Activated gamma-delta T cell (primary cell): ENCODE results near the gene ZNF438.

ENCODE experiments used
- DNase-seq: peaks from one replicate; lab custom pipeline; 2025; lab: John Stamatoyannopoulos, UW

The ZNF438 gene

GRCh38 chr10:30826679-30827078 lies 205.0 kb downstream of the ZNF438 start:
- DNase-seq = no peak

- no peak for DNase-seq
These were observed 206.2 kb downstream of the ZNF438 start for GRCh38 chr10:30825495-30825894.

GRCh38 chr10:30825022-30825421 lies 206.6 kb downstream of the ZNF438 start:
- DNase-seq = no peak

- DNase-seq = no peak
These were observed 208.0 kb downstream of the ZNF438 start for GRCh38 chr10:30823651-30824050.

GRCh38 chr10:30822693-30823465 lies 208.8 kb downstream of the ZNF438 start:
- DNase-seq = no peak

DNA sequence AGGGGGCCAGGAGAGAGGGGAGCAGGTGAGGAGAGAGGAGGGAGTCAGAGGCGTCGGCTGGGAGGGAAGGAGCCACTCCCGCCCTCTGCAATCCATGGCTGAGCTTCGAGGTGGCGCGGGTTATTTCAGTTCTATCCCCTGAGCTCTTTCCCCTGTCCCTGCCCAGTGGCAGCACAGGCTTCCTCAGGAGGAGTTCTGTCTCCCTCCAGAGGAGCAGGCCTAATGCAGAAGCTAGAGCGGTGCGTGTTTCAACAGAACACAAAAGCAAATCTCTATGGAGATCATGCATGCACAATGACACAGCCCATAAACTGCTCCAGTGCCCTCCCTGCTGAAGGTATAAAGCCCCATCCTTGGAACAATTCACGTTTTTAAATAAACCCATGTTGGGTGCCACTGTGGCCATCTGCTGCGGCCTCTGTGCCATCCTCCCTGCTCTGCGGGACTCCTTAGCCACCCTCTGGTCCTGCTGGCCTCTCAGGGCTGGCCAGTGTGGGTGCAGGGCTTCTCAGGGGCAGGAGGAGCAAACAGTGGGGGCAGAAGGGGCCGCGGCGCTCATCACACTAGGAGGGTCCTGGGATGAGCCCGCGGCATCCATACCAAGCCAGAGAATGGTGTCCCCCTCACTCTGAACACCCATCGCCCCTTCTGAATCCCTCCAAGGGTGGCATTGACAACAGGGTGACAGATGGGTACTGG lies 209.5 kb downstream of the ZNF438 start:
- no peak for DNase-seq

DNA sequence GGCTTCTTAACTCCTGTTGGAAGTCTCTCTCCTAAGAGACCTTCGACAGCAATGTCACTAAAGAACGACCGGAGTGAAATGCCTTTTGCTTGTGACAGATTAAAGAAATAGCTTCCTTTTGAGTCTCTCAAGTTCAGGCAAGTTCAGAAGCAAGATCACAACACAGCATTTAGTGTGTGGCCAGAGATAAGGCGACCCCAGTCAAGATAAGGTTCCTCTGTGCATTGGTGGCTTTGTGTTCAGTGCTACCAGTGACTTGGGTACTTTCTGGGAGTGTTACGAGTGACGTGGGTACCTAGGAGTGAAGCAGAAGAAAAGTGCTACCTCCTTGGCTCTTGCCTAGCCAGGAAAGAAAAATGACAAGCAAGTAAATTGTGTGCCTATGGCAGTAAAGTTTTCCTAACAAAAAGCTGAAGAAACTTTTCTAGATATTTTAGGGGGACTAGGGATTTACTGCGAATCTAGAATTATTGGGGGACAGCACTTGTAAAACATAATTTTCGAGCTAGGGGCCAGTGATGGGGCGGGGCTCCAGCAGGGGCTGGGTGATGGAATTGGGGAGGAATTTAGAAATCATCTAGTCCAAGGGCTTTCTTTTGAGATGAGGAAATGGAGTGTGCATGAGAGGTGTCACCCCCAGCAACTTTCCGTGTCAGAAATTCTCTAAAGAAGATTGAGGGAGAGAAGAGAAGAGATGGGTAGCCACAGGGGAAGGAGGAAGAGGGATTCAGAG lies 210.2 kb downstream of the ZNF438 start:
- no peak for DNase-seq

DNA sequence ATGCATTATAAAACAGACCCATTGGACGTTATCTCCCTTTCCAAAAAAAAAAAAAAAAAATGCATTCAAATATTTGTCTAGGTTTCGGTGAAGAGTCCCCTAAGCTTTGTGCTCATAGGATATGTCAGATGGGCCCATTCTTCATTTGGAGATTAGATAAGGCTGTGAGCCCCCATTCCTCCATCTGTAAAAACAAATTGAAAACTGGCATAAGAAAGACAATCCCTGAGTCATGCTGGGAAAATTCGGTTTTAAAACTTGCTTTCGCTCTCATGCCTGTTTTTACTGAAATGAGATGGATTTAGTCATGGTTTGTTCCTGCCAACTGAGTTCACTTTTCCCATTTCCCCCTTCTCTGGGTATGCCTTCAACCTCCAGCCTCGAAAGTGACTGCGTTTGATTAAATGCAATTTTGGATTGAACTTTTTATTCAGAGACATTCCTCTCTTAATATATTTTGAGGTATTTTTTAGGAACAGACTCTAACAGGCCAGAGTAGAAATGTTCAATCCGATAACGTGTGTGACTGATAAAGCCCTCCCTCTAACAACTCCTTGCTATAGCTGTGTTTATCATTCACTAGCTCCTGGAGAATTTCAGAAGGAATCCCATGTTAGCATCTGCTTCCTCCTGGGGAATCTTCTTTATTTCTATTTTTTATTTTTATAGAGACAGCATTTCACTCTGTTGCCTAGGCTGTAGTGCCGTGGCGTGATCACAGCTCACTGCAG lies 211.2 kb downstream of the ZNF438 start:
- no peak for DNase-seq

DNA sequence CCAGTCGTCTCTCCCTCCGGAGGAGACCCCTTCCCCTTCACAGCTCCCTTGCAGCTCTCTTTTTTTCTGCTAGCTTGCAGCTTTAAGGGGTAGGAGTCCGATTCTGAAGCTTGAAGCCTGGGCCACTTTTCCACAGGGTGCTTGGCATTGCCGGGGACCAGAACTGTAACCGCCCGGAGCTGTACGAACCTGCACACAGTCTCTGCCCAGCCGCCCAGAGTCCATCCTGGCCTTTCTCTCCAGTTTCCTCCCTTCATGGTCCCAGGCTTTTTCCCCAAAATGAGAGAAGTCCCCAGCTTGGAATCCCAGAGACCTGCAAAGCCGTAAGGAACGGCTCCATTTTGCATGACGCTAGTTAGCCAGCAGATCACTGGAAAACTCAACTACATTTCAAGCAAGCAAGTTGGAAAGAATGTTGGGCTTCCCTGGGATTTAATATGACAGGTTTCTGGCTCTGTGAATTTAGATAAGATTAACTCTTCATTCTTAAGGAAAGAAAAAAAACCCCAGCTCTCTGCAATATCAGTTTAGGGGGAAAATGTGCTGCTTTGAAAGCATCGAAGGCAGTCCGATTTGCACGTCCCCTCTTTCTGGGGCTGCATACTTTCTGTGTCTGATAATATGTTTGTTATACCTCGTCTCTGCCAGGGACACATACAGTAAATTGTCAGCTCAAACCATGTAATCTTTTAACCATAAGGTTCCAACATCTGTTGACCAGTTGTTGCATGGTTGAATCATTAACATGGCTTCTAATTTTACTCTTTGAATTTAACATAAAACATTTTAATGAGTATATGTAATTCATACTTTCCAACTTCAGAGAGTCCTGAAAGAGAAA lies 212.1 kb downstream of the ZNF438 start:
- no peak for DNase-seq

GRCh38 chr10:30818854-30819253 lies 212.8 kb downstream of the ZNF438 start:
- no peak for DNase-seq

GRCh38 chr10:30818010-30818660 lies 213.5 kb downstream of the ZNF438 start:
- no peak for DNase-seq

DNA sequence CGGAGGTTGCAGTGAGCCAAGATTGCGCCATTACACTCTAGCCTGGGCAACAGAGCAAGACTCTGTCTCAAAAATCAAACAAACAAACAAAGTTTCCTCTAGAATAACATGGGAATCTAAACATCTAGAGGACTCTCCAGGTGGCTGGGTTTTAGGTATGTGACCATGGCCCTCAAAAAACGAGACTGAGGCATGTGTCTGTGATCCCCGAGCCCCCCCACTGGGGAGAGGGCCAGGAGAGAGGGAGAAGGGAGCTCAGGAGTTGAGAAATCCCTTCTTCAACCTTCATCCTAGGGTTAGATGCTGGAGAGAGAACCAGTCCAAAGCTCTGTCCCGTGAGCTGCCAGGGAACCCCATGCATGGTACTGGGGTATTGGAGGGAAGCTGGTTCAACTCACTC lies 214.1 kb downstream of the ZNF438 start:
- DNase-seq = no peak

GRCh38 chr10:30816820-30817171 lies 214.9 kb downstream of the ZNF438 start:
- DNase-seq = no peak

- no peak for DNase-seq
These were observed 215.4 kb downstream of the ZNF438 start for GRCh38 chr10:30816159-30816819.

- no peak for DNase-seq
These were observed 217.7 kb downstream of the ZNF438 start for GRCh38 chr10:30813872-30814481.

GRCh38 chr10:30812018-30812851 lies 219.4 kb downstream of the ZNF438 start:
- DNase-seq = no peak

DNA sequence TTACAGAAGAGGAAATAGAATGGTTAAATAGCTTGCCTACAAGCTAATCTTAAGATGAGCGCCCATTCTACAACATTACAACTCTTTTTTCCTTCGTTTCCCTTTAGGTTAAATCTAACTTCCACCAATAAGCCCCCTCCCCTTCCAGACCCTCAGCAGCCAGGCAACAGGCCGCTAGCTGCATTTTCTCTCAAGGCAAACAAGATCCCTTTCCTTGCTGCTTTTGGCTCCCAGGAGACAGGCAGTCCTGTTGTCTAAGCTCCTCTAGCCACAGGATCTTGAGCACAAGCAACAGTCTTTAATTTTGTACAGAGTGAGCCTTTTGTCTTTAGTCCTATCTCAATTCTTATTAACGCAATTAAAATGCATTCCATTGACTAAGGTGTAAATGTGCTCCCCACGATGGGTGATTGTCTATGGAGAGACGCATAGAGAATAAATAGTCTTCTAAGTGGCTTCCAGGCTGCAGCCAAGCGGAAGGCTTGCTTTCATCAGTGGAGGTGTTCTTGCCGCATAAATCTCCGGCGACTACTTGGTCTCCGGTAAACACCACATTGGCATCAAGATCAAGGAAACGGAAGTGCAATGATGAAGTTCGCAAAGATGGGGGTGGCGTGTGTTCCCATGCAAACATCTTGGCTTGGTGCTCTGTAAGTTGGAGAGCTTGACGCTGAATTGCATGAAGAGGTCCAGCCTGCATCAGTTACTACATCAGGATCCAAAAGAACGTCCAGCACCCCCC lies 220.2 kb downstream of the ZNF438 start:
- DNase-seq = no peak

GRCh38 chr10:30810416-30810815 lies 221.2 kb downstream of the ZNF438 start:
- DNase-seq = no peak
